Duodenal mucosa (tissue), 2 donors: ENCODE results near the gene CCDC87.
"Not testable (repeated sequence)": the region's sequence is repeated elsewhere in the genome, so short reads cannot be mapped to it uniquely, and the experiment has no call there.

Source experiments
- H3K27ac ChIP-seq: one replicate; pipeline ENCODE4 v1.7.0; 2013; ENCODE audit warnings: low read depth, low read length
- H3K27me3 ChIP-seq, 2 donors: one replicate each; pipeline ENCODE4 v1.7.0; 2013; ENCODE audit warnings: low read length in 2 of 2, control low read depth in 1 of 2; ENCODE audit not compliant: insufficient read depth in 2 of 2, control insufficient read depth in 1 of 2
- H3K36me3 ChIP-seq, 2 donors: one replicate each; pipeline ENCODE4 v1.7.0; 2013; ENCODE audit warnings: low read length in 2 of 2, control low read depth in 1 of 2; ENCODE audit not compliant: insufficient read depth in 2 of 2, control insufficient read depth in 1 of 2
- H3K4me1 ChIP-seq, 2 donors: one replicate each; pipeline ENCODE4 v1.7.0; 2013; ENCODE audit warnings: low read length in 2 of 2, control low read depth in 1 of 2; ENCODE audit not compliant: insufficient read depth in 2 of 2, control insufficient read depth in 1 of 2
- H3K4me3 ChIP-seq, 2 donors: one replicate each; pipeline ENCODE4 v1.7.0; 2013; ENCODE audit warnings: low read length in 2 of 2, low read depth in 1 of 2
- H3K9ac ChIP-seq, 2 donors: one replicate each; pipeline ENCODE4 v1.7.0; 2013; ENCODE audit warnings: low read length in 2 of 2, low read depth in 1 of 2
- H3K9me3 ChIP-seq, 2 donors: one replicate each; pipeline ENCODE4 v1.7.0; 2013; ENCODE audit warnings: low read length in 2 of 2, control low read depth in 1 of 2; ENCODE audit not compliant: control insufficient read depth in 1 of 2

Gene CCDC87, protein sequence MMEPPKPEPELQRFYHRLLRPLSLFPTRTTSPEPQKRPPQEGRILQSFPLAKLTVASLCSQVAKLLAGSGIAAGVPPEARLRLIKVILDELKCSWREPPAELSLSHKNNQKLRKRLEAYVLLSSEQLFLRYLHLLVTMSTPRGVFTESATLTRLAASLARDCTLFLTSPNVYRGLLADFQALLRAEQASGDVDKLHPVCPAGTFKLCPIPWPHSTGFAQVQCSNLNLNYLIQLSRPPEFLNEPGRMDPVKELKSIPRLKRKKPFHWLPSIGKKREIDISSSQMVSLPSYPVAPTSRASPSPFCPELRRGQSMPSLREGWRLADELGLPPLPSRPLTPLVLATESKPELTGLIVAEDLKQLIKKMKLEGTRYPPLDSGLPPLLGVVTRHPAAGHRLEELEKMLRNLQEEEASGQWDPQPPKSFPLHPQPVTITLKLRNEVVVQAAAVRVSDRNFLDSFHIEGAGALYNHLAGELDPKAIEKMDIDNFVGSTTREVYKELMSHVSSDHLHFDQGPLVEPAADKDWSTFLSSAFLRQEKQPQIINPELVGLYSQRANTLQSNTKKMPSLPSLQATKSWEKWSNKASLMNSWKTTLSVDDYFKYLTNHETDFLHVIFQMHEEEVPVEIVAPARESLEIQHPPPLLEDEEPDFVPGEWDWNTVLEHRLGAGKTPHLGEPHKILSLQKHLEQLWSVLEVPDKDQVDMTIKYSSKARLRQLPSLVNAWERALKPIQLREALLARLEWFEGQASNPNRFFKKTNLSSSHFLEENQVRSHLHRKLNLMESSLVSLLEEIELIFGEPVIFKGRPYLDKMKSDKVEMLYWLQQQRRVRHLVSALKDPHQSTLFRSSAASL

DNA sequence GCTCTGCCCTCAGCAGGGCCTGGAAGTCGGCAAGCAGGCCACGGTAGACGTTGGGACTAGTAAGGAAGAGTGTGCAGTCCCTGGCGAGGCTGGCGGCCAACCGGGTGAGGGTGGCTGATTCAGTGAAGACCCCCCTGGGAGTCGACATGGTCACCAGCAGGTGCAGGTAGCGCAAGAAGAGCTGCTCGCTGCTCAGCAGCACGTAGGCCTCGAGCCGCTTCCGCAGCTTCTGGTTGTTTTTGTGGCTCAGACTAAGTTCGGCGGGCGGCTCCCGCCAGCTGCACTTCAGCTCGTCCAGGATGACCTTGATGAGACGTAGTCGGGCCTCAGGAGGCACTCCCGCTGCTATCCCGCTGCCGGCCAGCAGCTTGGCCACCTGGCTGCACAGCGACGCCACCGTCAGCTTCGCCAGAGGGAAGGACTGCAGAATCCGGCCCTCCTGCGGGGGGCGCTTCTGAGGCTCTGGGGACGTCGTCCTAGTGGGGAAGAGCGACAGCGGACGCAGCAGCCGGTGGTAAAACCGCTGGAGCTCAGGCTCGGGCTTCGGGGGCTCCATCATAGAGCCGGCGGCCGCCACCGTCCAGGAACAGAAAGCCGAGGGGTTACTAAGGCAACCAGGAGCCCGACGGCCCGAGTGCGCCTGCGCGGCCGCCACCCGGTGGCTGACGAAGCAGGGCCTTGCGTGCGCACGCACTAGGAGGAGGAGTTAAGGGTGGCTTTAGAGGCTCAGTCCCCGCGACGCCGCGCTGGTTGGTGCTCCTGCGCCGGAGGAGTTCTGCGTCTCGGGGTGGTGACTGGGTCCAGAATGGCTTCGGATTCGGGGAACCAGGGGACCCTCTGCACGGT lies at the start of gene CCDC87, which contains the start of gene CCS:
Gene CCDC87 (minus strand): TSS at position 607 of the 846 bp plus-strand sequence. CDS start 48 bp downstream, at position 559.
Gene CCS (plus strand): TSS at position 729 of the 846 bp plus-strand sequence. CDS start 77 bp downstream, at position 806.
- peak within 1 kb of the TSS; percentile 73 to 99 for H3K9ac ChIP-seq
- H3K9me3 ChIP-seq: no peaks in the 10 kb centered on the region

GRCh38 chr11:66641834-66642233 lies 49.0 kb upstream of the CCDC87 start:
- no peak overlapping the region for H3K9ac ChIP-seq
- no peaks in the 10 kb centered on the region for H3K27me3 ChIP-seq
- H3K36me3 ChIP-seq: peaks cover 30 to 68% of the 10 kb centered on the region in 2 donors
- H3K27ac ChIP-seq: no peak overlapping the region
- peak overlapping the region; percentile 60 to 95 for H3K4me3 ChIP-seq
- H3K9me3 ChIP-seq: no peaks in the 10 kb centered on the region
- peaks cover 66 to 69% of the 10 kb centered on the region in 2 donors for H3K4me1 ChIP-seq

More for the DNA sequence above, at the start of gene CCDC87, which contains the start of gene CCS:
- Histone ChIP-seq H3K27me3 (no peaks in the 10 kb centered on the region), H3K4me1 (peaks cover 29 to 38% of the 10 kb centered on the region in 2 donors), H3K36me3 (no peaks in the 10 kb centered on the region), H3K4me3 (peak within 1 kb of the TSS; percentile 88 to 93), H3K27ac (peak within 1 kb of the TSS; percentile 59)

DNA sequence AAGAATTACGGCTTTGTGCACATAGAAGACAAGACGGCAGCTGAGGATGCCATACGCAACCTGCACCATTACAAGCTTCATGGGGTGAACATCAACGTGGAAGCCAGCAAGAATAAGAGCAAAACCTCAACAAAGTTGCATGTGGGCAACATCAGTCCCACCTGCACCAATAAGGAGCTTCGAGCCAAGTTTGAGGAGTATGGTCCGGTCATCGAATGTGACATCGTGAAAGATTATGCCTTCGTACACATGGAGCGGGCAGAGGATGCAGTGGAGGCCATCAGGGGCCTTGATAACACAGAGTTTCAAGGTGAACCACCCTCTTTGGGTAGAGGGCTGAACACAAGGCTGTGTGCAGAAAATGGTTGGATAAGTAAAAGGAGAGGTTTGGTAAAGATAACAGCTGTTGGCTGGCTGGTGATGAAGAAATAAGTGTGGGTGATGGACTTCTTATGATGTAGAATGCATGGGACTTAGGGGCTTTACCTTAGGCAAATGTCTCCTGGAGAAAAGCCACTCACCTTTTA lies 47.0 kb upstream of the CCDC87 start:
- not testable (repeated sequence) for H3K27me3 ChIP-seq, H3K27ac ChIP-seq, H3K9me3 ChIP-seq
- peaks cover 14 to 48% of the 10 kb centered on the region in 2 donors for H3K36me3 ChIP-seq
- peak overlapping the region in 1 of 2 donors; percentile 94 for H3K9ac ChIP-seq
- peak overlapping the region; percentile 95 to 99 for H3K4me3 ChIP-seq
- peaks cover 61 to 64% of the 10 kb centered on the region in 2 donors for H3K4me1 ChIP-seq

DNA sequence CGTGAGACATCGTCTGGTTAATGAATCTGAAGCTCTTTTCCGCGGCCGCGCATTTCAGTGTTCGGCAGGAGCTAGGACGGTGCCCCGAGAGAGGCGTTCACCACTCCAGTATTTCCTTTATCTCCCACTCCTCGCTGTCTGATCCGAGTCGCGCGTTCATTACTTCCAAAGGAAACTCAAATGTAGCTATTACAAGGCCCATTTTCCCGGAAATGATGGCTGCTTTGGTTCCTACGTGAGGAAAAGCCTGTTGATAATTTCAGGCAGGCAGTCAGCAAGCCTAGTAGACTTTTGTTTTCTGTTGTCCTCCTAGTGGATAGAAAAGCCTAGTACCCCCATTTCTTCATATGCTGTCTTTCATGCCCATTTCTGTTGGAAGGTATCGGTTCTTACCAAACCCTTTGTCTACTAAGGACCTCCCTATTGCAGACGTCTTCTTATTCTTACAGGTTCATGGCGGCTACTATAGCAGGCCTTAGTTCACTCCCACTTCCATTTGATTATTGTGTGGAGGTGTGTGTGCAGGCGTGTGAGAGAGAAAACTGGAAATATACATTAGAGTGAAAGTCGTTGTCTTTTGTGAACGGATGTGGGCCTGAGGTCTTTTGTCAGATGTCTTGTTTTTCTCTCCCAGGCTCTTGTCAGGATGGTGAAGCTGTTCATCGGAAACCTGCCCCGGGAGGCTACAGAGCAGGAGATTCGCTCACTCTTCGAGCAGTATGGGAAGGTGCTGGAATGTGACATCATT lies 46.4 kb upstream of the CCDC87 start:
- Histone ChIP-seq H3K4me3 (peak overlapping the region; percentile 95 to 99), H3K9me3 (no peaks in the 10 kb centered on the region), H3K27me3 (no peaks in the 10 kb centered on the region), H3K4me1 (peaks cover 55 to 57% of the 10 kb centered on the region in 2 donors), H3K36me3 (peaks cover 11 to 48% of the 10 kb centered on the region in 2 donors), H3K27ac (peak overlapping the region; percentile 94), H3K9ac (peak overlapping the region; percentile 94 to 95)

DNA sequence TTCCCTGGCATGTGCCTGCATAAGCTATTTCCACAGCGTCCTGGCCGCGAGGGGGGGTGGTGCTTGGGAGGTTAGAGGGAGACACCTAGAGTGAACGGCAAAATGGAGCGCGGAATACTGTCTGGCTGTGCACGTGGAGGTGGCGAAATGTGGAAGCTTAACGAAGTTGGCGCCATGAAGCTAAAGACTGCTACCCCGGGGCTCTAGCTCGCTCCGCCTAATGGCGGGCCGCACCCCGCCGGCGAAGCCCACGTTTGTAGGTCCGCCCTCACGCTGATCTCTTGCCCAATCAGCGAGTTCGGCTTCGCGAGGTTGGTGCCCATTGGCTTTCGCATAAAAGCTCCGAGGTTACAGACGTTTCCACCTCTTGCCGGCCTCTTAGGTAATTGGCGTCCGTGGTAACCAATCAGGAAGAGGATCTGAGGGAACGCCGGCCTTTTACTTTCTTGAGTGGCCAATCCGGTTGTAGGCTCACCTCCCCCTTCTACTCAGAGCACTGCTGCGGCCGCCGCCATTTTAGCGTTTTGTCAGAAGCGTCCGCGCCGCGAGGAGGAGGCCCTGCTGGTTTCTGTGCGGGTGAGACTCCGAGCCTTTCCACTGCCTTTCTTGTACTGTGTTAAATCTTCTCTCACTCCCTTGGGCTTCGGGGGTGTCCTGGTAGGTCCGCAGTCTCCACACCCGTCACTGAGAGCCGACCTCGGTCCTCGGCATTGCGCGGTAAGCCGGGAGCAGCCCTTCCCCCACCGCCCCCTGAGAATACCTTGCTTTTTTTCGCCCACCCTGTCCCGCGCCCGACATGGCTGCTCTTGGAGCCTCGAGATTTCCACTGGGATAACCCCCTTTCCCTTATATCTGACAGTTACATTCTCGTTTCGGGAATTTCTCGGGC lies 45.6 kb upstream of the CCDC87 start, which contains the start of gene RBM4:
Gene RBM4 (plus strand): TSS at position 527 of the 889 bp plus-strand sequence. CDS start 1,009 bp downstream, outside the sequence.
- H3K9ac ChIP-seq: peak within 1 kb of the TSS; percentile 94 to 95
- H3K4me1 ChIP-seq: peaks cover 47 to 49% of the 10 kb centered on the region in 2 donors
- peak within 1 kb of the TSS; percentile 94 for H3K27ac ChIP-seq
- H3K27me3 ChIP-seq: no peaks in the 10 kb centered on the region
- H3K9me3 ChIP-seq: no peaks in the 10 kb centered on the region
- peaks cover 3 to 42% of the 10 kb centered on the region in 2 donors for H3K36me3 ChIP-seq
- H3K4me3 ChIP-seq: peak within 1 kb of the TSS; percentile 95 to 99

GRCh38 chr11:66637557-66638176 lies 44.8 kb upstream of the CCDC87 start:
- Histone ChIP-seq H3K4me1 (peaks cover 41 to 44% of the 10 kb centered on the region in 2 donors), H3K27ac (peak overlapping the region; percentile 64), H3K27me3 (no peaks in the 10 kb centered on the region), H3K9me3 (no peaks in the 10 kb centered on the region), H3K4me3 (peak overlapping the region; percentile 66 to 75), H3K9ac (peak overlapping the region; percentile 55), H3K36me3 (peaks cover 0 to 37% of the 10 kb centered on the region in 2 donors)

DNA sequence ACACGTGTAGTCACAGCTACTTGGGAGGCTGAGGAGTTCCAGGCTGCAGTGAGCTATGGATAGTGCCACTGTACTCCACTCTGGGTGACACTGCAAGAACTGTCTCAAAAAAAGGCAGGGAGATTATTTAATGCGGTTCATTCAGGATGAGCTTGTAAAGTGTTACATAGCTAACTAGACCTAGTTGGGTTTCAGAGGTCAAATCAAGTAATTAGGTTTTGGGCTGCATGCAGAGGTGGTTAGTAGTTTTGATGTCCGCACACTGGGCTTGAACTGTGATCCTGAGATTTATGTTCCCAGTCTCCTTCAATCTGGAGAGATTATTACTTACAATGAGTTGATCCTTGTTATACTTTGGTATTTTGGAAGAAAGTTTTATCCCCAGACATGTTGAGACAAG lies 43.5 kb upstream of the CCDC87 start:
- no peak overlapping the region for H3K27ac ChIP-seq
- H3K4me1 ChIP-seq: peaks cover 28 to 31% of the 10 kb centered on the region in 2 donors
- no peaks in the 10 kb centered on the region for H3K27me3 ChIP-seq

DNA sequence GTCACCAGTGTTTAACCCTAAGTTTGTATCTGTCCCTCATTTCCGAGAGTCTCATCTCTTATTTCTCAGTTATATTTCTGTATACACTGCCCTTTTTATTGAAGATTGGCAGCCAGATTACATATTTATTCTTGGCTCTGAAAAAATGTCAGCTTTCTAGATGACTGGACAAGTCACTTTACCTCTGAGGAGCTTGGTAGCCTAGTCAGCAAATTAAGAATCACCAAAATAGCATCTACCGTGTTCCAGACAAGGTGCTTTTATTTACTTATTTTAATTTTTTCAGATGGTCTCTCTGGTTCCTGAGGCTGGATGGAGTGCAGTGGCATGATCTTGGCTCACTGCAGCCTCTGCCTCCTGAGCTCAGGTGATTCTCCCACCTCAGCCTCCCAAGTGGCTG lies 40.1 kb upstream of the CCDC87 start:
- H3K9me3 ChIP-seq: no peaks in the 10 kb centered on the region
- peaks cover 16 to 33% of the 10 kb centered on the region in 2 donors for H3K36me3 ChIP-seq

More for the DNA sequence above, 43.5 kb upstream of the CCDC87 start:
- Histone ChIP-seq H3K36me3 (peaks cover 0 to 28% of the 10 kb centered on the region in 2 donors), H3K4me3 (no peak overlapping the region), H3K9me3 (no peaks in the 10 kb centered on the region), H3K9ac (no peak overlapping the region)

More for the DNA sequence above, 40.1 kb upstream of the CCDC87 start:
- Histone ChIP-seq H3K27ac (no peak overlapping the region), H3K4me3 (no peak overlapping the region), H3K4me1 (peaks cover 7 to 9% of the 10 kb centered on the region in 2 donors), H3K27me3 (no peaks in the 10 kb centered on the region), H3K9ac (no peak overlapping the region)
